GM21576 (cell line): ENCODE data around the gene MRPL20.
"Not testable (repeated sequence)": the region's sequence is repeated elsewhere in the genome, so short reads cannot be mapped to it uniquely, and the experiment has no call there.

ENCODE experiments used
- ATAC-seq: cut with Tn5 transposase; IDR thresholded peaks from one replicate; pipeline ENCODE4 v1.9.1; 2021; ENCODE audit warnings: mild to moderate bottlenecking, moderate library complexity; ENCODE audit not compliant: unreplicated experiment

The MRPL20 gene

GRCh38 chr1:1411626-1412025 lies 4.5 kb upstream of the MRPL20 start:
- no peak for ATAC-seq

DNA sequence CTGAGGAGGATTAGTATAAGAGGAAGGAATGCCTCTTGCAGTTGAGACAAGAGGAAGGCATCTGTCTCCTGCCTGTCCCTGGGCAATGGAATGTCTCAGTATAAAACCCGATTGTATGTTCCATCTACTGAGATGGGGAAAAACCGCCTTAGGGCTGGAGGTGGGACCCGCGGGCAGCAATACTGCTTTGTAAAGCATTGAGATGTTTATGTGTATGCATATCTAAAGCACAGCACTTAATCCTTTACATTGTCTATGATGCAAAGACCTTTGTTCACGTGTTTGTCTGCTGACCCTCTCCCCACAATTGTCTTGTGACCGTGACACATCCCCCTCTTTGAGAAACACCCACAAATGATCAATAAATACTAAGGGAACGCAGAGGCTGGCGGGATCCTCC lies 3.1 kb upstream of the MRPL20 start:
- ATAC-seq: not testable (repeated sequence)

- ATAC-seq: peak; percentile 21
Measured at GRCh38 chr1:1407636-1408318, 684 bp upstream of the MRPL20 start.

- peak; percentile 4 for ATAC-seq
Measured at GRCh38 chr1:1406101-1406820, 832 bp downstream of the MRPL20 start.

- no peak for ATAC-seq
Measured at GRCh38 chr1:1403653-1404052, 3.4 kb downstream of the MRPL20 start.

DNA sequence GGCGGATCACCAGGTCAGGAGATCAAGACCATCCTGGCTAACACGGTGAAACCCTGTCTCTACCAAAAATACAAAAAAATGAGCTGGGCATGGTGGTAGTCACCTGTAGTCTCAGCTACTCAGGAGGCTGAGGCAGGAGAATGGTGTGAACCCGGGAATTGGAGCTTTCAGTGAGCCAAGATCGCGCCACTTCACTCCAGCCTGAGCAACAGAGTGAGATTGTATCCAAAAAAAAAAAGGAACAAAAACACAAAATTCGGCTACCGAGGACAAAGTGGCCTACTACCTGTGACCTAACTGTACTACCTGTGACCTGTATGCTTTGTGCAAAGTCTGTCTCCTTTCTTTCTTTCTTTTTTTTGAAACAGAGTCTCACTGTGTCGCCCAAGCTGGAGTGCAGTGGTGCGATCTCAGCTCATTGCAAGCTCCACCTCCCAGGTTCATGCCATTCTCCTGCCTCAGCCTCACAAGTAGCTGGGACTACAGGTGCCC lies 4.1 kb downstream of the MRPL20 start:
- not testable (repeated sequence) for ATAC-seq

DNA sequence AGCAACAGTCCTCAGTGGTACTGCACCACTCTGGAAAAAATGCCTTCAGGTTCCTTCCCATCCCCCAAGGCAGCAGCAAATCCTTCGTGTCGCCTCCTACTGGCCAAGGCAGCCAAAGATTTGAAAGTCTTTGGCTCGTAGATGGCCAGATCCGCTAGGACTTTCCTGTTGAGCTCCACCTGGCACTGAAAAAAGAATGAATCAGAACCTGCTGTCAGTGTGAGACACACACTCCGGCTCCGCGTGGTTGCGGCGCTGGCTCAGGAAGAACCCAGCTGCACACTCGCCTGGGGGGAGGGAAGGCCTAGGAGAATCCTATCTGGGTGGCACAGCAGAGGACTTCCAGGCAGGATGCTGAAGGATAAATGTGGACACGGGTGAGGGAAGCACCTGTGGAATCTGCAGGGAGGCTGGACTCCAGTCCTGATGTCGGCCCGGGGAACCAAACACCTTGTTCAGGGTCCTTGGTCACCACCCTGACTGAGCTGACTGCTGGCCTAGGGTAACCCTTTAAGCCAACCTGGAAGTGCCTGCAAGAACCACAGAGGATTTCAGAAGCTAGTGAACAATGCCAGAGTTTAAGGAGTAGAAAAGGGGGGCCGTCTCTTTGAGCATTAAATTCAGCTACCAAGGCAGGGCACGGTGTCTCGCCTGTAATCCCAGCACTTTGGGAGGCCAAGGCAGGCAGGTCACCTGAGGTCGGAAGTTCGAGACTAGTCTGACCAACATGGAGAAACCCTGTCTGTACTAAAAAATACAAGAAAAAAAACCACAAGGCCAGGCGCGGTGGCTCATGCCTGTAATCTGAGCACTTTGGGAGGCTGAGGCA lies 4.8 kb downstream of the MRPL20 start:
- no peak for ATAC-seq

GRCh38 chr1:1401457-1402010 lies 5.6 kb downstream of the MRPL20 start:
- ATAC-seq: no peak

DNA sequence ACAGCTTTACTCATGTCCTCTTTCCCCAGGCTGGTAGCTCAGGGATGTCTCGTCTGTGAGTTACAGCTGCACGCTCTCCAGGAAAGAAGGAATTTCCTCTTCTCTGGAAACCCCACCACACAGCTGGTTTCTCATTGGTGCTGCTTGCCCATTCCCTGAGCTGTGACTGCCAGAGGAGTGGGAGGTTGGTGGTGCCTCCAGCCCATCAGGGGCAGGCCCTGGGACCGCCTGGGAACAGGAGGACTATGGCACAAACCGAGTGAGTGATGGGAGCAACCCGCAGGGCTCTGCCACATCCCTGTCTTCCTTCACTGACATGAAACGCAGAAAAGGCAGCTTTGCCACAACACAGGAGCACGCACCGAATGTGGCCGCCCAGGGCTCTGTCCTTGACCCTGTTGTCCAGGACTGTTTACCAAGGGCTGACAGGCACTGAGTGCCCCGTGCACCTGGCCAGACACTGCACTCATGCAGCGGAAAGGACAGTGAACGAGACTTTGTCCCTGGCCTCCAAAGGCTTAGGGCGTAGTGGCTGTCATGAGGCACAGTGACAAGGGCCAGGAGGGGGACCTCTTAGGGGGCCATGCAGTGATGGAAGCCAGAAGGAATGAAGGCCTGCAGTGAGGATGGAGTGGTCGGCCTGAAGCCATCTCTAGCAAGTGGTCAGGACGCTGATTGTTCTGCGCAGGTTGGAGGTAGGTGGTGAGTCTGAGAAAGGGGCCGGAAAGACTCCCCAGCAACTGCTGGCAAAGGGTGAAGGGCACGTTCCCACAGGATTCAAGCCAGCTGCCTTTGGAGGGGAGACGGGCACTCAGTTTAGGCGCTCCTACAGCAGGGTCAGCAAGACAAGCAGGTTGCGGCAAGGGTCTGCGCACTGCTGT lies 6.3 kb downstream of the MRPL20 start:
- no peak for ATAC-seq

DNA sequence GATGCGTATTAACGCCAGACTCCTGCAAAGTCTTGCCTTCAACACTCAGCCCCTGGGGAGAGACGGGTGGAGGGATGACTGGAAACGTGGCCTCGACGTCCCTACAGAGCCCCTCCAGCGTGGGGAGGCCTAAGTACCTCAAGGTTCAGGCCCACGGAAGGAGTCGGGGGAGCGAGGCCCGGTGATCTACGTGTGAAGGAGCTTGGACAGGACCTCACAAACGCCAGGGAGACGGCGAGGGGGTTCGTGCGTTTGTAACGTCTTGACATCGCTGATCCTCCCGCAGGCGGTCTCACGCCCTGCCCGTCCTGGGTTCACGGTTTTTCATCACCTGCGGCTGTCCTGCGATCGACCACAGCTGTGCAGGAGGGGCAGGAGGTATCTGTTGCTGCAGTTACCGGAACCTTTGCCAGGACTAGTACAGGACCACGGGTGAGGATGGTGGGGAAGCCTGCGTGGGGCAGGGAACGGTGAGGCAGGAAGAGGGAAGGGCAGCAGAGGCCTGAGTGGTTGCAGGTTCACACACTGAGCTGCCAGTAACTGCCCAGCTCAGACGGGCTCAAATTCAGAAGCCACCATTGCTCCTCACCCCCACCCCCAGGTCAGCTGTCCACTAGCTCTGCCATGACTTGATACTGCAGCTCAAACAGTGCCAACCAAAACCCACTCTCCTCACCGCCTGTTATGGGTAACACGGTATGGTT lies 7.1 kb downstream of the MRPL20 start:
- peak; percentile 2 for ATAC-seq

- peak; percentile 91 for ATAC-seq
Measured at GRCh38 chr1:1399187-1399871, 7.8 kb downstream of the MRPL20 start, which contains the start of gene CCNL2. CCNL2 (minus strand) TSS chr1:1399335; CDS start chr1:1399306, 29 bp downstream.

- peak; percentile 8 for ATAC-seq
Measured at GRCh38 chr1:1398677-1399186, 8.4 kb downstream of the MRPL20 start.

DNA sequence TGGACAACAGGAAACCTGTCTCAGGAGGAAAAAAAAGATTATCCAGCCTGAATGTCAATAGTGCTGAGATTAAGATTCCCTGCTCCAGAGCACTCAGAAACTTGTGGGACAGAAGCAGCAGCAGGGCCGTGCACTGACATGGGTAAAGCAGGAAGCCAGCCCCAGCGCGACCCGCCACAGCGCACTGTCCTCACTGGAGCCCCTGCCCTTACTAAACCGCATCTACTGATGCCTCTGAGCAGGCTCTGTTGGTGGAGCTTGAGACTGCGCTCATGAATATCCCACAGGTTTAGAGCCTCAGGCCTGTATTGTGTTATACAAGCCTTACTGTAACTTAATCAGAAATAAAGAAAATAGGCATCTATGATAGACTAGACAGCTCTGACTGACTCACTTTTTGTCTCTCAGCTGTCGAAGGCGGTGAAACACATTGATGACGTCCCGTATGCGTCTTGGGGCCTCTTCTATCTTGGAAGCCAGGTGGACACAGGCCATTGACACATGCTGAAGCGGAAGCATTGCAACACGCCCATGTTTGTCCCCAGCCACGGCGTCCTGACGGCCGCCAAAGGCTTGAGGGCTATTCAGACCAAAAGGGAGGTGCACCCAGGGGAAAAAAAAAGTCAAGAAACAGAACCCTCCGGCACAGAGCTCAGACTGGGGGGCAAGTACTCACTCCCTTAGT lies 9.1 kb downstream of the MRPL20 start:
- no peak for ATAC-seq

DNA sequence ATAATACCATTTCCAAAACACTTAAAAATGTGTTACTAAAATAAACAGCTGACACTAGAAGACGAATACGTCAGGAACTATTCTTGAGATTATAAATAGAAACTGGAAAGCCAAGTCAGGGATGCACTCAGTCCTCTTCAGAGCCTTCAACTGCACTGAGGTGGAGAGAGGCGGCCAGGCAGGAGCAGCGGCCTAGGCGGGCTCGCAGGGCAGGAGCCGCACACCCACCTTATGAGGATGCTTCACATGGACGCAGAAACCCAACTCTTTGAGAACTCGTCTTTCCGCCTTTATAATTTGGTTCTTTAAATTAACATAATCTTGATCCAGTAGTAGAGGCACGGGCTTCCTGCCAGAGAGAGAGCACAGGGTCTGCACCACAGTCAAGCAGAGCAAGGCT lies 11.9 kb downstream of the MRPL20 start:
- ATAC-seq: no peak

GRCh38 chr1:1394116-1394515 lies 13.0 kb downstream of the MRPL20 start:
- no peak for ATAC-seq

GRCh38 chr1:1393428-1393827 lies 13.7 kb downstream of the MRPL20 start:
- no peak for ATAC-seq

GRCh38 chr1:1393014-1393413 lies 14.1 kb downstream of the MRPL20 start:
- no peak for ATAC-seq

DNA sequence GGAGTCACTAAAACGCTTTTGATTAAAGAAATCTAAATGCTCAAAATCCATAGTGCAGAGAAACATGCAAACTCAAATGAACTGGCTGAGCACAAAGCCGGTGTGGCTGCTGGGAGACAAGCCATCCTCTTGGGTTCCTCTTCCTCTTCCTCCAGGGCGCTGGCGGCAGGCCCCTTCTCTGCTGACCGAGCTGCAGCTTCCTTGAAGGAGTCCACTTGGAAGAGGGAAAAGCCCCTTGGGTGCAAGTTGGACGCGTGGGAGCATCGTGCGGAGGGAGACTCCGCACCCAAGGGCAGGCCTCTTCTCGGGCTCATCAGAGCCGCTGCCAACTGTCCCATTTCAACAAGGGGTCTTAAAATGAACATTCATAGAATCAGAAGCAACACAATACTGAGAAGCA lies 15.9 kb downstream of the MRPL20 start:
- no peak for ATAC-seq
